ENCODE measurements around the gene PATJ.

Gene PATJ

DNA sequence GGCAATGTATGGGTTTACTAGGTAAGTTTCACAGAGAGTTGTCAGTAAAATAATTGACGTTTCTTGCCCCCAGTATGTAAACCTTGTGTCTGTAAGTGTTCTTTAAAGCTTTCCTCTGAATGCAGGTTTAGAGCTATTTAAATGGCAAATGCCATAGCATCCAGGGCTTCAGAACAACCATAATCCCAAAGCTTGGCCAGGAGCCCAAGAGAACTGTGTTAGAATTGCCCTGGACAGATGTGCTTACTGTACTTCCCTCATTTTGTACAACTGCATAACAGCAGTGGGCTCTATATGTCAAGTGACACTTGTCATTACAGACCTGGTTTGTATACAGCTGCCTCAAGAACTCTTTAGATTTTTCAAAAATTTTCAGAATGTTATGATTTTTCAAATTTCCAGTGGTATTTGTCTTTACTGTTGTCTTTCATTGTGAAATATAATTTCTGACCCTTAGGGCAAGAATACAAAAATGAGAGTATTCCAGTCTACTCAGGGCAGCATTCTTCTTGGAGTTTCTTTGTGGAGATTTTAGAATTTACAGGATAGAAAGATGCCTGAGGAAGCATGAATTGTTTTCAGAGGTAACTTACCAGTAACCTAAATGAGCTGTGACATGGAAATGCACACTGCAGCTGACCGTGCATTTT lies 315.5 kb downstream of the PATJ start:
- Histone ChIP-seq H3K79me2 (ENCODE audit: insufficient read depth, low read length) (no peaks in the 10 kb centered on the region), H3K9me3 (ENCODE audit: insufficient read depth, low read length) (no peaks in the 10 kb centered on the region), H3K36me3 (ENCODE audit: low read length) (no peaks in the 10 kb centered on the region), H3K4me2 (ENCODE audit: low read depth, low read length, poor library complexity, severe bottlenecking) (no peak overlapping the region), H3K9ac (ENCODE audit: low read length) (no peak overlapping the region), H4K20me1 (ENCODE audit: low read depth, low read length) (no peaks in the 10 kb centered on the region), H3F3A (ENCODE audit: insufficient read depth) (no peaks in the 10 kb centered on the region), H2AFZ (ENCODE audit: low read depth, low read length, severe bottlenecking) (no peak overlapping the region), H3K27me3 (ENCODE audit: low read length) (no peaks in the 10 kb centered on the region), H3K4me3 (ENCODE audit: insufficient read depth, low read length, poor library complexity, severe bottlenecking) (no peak overlapping the region), H3K9me2 (replicated peaks; ENCODE audit: insufficient read depth, low read length) (no peaks in the 10 kb centered on the region), H3K27ac (ENCODE audit: low read depth, low read length) (no peak overlapping the region)
- TF ChIP-seq, protein P1, sequence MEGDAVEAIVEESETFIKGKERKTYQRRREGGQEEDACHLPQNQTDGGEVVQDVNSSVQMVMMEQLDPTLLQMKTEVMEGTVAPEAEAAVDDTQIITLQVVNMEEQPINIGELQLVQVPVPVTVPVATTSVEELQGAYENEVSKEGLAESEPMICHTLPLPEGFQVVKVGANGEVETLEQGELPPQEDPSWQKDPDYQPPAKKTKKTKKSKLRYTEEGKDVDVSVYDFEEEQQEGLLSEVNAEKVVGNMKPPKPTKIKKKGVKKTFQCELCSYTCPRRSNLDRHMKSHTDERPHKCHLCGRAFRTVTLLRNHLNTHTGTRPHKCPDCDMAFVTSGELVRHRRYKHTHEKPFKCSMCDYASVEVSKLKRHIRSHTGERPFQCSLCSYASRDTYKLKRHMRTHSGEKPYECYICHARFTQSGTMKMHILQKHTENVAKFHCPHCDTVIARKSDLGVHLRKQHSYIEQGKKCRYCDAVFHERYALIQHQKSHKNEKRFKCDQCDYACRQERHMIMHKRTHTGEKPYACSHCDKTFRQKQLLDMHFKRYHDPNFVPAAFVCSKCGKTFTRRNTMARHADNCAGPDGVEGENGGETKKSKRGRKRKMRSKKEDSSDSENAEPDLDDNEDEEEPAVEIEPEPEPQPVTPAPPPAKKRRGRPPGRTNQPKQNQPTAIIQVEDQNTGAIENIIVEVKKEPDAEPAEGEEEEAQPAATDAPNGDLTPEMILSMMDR (IDR thresholded peaks at IDR 0.05; ENCODE audit: insufficient read depth, low read length, poor library complexity, severe bottlenecking), result no peak
- no peak for TF ChIP-seq EZH2phosphoT487 (conservative IDR thresholded peaks at IDR 0.05; ENCODE audit: low read length)

DNA sequence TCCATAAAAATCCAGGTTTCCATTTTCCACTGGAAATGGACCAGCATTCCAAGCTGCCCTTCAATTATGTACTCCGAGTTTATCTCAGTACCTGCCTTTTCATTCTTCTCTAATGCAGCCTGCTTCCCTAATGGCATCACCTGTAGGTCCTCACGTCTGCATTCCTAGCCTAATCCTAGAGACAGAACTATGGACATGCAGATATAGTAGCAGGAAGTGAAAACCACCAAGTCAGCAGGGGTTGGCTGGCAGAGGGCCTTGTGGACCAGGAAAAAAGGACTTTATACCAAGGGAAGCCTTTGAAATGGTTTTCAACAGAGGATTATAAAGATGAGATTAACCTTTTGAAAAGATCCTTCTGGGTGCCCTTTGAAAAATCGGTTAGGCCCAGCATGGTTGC lies 316.7 kb downstream of the PATJ start:
- no peak overlapping the region for H3K27ac ChIP-seq (ENCODE audit: low read depth, low read length)
- no peak overlapping the region for H3K9ac ChIP-seq (ENCODE audit: low read length)
- H3K79me2 ChIP-seq (ENCODE audit: insufficient read depth, low read length), result no peaks in the 10 kb centered on the region
- no peaks in the 10 kb centered on the region for H3K9me3 ChIP-seq (ENCODE audit: insufficient read depth, low read length)
- TF ChIP-seq, protein P1 (IDR thresholded peaks at IDR 0.05; ENCODE audit: insufficient read depth, low read length, poor library complexity, severe bottlenecking), result no peak
- TF ChIP-seq EZH2phosphoT487 (conservative IDR thresholded peaks at IDR 0.05; ENCODE audit: low read length), result no peak
- H3K4me2 ChIP-seq (ENCODE audit: low read depth, low read length, poor library complexity, severe bottlenecking), result no peak overlapping the region
- no peak overlapping the region for H3K4me3 ChIP-seq (ENCODE audit: insufficient read depth, low read length, poor library complexity, severe bottlenecking)
- H3F3A ChIP-seq (ENCODE audit: insufficient read depth), result no peaks in the 10 kb centered on the region
- no peak overlapping the region for H2AFZ ChIP-seq (ENCODE audit: low read depth, low read length, severe bottlenecking)
- no peaks in the 10 kb centered on the region for H3K27me3 ChIP-seq (ENCODE audit: low read length)
- H3K9me2 ChIP-seq (replicated peaks; ENCODE audit: insufficient read depth, low read length), result no peaks in the 10 kb centered on the region
- H4K20me1 ChIP-seq (ENCODE audit: low read depth, low read length), result no peaks in the 10 kb centered on the region
- no peaks in the 10 kb centered on the region for H3K36me3 ChIP-seq (ENCODE audit: low read length)

DNA sequence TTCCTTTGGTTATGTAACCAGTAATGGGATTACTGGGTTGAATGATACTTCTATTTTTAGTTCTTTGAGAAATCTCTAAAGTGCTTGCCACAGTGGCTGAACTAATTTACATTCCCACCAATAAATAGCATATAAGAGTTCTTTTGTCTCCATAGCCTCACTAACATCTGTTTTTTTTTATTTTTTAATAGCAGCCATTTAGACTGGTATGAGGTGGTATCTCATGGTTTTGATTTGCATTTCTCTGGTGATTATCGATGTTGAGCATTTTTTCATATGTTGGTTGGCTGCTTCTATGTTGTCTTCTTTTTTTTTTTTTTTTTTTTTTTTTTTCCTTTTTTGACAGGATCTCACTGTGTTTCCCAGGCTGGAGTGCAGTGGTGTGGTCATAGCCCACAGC lies 319.8 kb downstream of the PATJ start:
- H3K9me3 ChIP-seq (ENCODE audit: insufficient read depth, low read length), result no peaks in the 10 kb centered on the region

More for the DNA sequence above, 319.8 kb downstream of the PATJ start:
- Histone ChIP-seq H3K9ac (ENCODE audit: low read length) (no peak overlapping the region), H3K4me3 (ENCODE audit: insufficient read depth, low read length, poor library complexity, severe bottlenecking) (no peak overlapping the region), H3K4me2 (ENCODE audit: low read depth, low read length, poor library complexity, severe bottlenecking) (no peak overlapping the region), H3K36me3 (ENCODE audit: low read length) (no peaks in the 10 kb centered on the region), H3K27ac (ENCODE audit: low read depth, low read length) (no peak overlapping the region), H4K20me1 (ENCODE audit: low read depth, low read length) (no peaks in the 10 kb centered on the region), H3K79me2 (ENCODE audit: insufficient read depth, low read length) (no peaks in the 10 kb centered on the region), H3K9me2 (replicated peaks; ENCODE audit: insufficient read depth, low read length) (no peaks in the 10 kb centered on the region), H2AFZ (ENCODE audit: low read depth, low read length, severe bottlenecking) (no peak overlapping the region), H3F3A (ENCODE audit: insufficient read depth) (no peaks in the 10 kb centered on the region), H3K27me3 (ENCODE audit: low read length) (no peaks in the 10 kb centered on the region)
- TF ChIP-seq, protein P1 (IDR thresholded peaks at IDR 0.05; ENCODE audit: insufficient read depth, low read length, poor library complexity, severe bottlenecking), result no peak
- no peak for TF ChIP-seq EZH2phosphoT487 (conservative IDR thresholded peaks at IDR 0.05; ENCODE audit: low read length)

All from SU-DHL-6 (cell line).